Stimulated activated CD4-positive, alpha-beta T cell treated with anti-CD3 and anti-CD28 coated beads, Interleukin-1b, Interleukin-23, amount 100 ng/mL, for 48 hours (primary cell): Measurements from ENCODE around the gene TRDN.
"Not testable (repeated sequence)": the region's sequence is repeated elsewhere in the genome, so short reads cannot be mapped to it uniquely, and the experiment has no call there.

Source experiments
- DNase-seq: peaks from one replicate; pipeline ENCODE4 v3.0.0-alpha.2; 2020

The TRDN gene

GRCh38 chr6:123233336-123233735 is 403.4 kb downstream of the TRDN start:
- no peak for DNase-seq

- DNase-seq = not testable (repeated sequence)
Measured at GRCh38 chr6:123227789-123228188, 409.0 kb downstream of the TRDN start.

GRCh38 chr6:123226398-123226797 is 410.4 kb downstream of the TRDN start:
- DNase-seq = no peak

GRCh38 chr6:123224077-123224476 is 412.7 kb downstream of the TRDN start:
- DNase-seq = no peak

GRCh38 chr6:123223461-123223860 is 413.3 kb downstream of the TRDN start:
- DNase-seq = no peak

- DNase-seq = no peak
Measured at GRCh38 chr6:123215211-123215610, 421.5 kb downstream of the TRDN start.

- DNase-seq = no peak
Measured at GRCh38 chr6:123214433-123214832, 422.3 kb downstream of the TRDN start.

- no peak for DNase-seq
Measured at GRCh38 chr6:123213921-123214320, 422.8 kb downstream of the TRDN start.

- no peak for DNase-seq
Measured at GRCh38 chr6:123211777-123212545, 424.8 kb downstream of the TRDN start.

GRCh38 chr6:123210645-123211044 is 426.1 kb downstream of the TRDN start:
- DNase-seq = no peak

- no peak for DNase-seq
Measured at GRCh38 chr6:123207967-123208510, 428.7 kb downstream of the TRDN start.

- DNase-seq = no peak
Measured at GRCh38 chr6:123203928-123204327, 432.8 kb downstream of the TRDN start.

GRCh38 chr6:123201869-123202372 is 434.8 kb downstream of the TRDN start:
- no peak for DNase-seq

GRCh38 chr6:123193298-123193697 is 443.5 kb downstream of the TRDN start:
- DNase-seq = no peak

- DNase-seq = no peak
Measured at GRCh38 chr6:123189816-123190215, 446.9 kb downstream of the TRDN start.

GRCh38 chr6:123182998-123183397 is 453.8 kb downstream of the TRDN start:
- no peak for DNase-seq

- no peak for DNase-seq
Measured at GRCh38 chr6:123176706-123177105, 460.0 kb downstream of the TRDN start.

GRCh38 chr6:123171341-123172115 is 465.2 kb downstream of the TRDN start:
- no peak for DNase-seq

- DNase-seq = no peak
Measured at GRCh38 chr6:123169774-123170095, 467.0 kb downstream of the TRDN start.

GRCh38 chr6:123168892-123169773 is 467.6 kb downstream of the TRDN start:
- no peak for DNase-seq

GRCh38 chr6:123168466-123168865 is 468.3 kb downstream of the TRDN start:
- DNase-seq = no peak
